ENCODE measurements around the gene YBX2.

YBX2 gene

DNA sequence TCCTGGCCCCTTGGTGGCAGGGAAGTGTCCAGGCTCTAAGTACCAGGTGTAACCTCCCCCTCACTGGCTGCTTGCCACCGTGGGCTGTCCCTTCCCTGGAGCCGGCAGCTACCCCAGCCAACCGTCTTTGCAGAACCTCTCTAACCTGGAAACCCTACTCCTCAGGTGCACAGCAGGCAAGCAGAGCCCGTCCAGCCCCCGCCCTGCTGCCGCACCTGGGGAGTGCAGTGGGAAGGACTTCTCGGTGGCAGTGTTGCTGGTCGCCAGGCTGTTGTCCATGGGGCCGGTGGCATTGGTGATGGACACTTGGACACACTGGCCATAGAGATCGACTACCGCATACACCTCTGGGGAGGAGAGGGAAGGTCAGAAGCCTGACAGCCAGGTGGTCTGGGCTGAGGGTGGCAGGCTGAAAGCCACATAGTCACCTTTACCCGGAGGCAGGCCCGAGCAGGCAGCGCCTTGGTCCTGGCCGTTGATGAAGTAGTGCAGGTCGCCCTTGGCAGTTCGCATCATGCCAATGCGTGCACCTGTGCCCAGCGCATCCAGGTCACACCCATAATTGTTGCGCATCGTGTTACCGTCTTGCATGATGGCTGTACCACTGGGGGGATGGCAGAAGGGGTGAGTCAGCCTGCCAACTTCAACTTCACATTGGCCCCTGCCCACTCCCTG, 28.2 kb upstream of the YBX2 start:
- no peak for DNase-seq (ENCODE audit: low spot score)

DNA sequence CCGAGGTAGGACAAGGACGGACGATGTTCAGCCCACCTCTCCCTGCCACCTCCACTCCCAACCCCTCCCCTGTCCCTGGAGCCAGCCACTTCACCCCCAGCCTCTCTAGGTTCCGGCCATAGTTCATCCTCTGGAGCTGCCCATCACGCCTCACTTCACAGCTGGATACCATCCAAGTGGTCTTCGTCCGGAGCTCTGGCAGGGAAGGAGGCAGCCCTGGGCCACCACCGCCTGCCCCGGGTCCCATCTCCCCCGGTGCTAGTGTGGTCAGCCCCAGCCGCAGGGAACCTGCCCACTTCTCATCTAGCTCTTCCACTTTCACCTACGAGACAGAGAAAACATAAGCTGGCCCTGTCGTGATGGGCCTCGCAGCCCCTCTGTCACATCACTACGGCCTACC, 27.0 kb upstream of the YBX2 start:
- DNase-seq (ENCODE audit: low spot score), result no peak

DNA sequence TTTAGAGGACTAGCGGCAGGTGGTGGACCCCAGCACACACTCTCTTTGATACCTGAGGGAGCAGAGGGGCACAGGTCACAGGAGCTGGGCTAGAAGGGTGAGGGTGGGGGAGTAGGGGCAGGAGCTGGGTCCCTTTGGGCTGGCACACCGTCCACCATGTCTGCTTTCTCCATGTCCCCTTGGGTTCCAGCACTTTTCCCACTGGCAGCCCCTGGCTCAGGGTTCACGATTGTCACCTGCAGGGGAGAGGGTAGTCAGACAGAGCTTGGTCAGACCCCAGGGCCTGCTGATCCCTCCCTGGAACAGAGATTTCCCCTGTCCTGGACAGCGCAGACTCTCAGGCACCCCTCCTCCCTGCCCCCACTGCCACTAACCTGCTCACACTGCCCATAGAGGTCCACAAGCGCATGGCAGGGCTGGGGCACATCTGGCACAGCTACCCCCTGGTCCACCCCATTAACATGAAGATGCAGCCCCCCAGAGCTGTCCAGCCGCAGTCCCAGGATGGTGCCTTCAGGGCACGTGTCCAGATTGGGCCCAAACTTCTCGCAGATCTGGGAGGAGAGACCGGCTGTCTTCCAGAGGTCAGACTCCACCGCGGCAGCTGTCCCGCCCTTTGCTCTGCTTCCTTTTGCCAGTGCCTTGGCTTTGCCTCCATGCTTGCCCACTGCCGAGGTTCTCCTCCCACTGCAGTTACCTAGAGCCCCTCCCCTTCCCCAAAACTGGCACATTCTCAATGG, 23.9 kb upstream of the YBX2 start:
- DNase-seq (ENCODE audit: low spot score), result no peak

DNA sequence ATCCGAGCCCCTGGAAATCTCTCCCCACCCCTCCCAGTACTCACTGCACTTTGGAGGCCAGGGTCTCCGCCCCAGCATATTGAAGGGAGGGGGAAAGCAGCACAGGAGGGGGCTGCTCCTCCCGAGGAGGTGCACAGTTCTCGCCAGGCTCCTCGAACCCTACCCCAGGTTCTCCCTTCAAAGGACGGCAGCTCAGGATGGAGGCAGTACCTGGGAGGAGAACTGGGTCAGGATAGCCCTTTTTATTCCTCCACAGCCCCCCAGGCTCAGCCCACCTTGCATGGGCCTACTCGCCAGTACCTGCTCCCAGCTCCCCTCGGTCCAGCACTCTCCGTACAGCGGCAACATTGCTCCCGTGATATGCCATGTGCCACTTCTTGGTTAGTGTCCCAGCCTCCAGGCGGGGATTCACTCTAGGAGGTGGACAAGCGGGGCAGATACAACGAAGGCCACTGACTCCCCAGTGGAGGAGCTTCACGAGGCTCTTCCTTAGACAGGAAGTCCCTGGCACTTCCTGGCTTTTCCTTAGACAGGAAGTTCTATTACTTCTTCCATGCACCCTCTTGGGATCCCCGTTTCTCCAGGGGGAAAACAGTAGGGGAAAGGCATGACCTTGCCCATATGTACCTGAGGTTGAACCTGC, 22.8 kb upstream of the YBX2 start:
- no peak for DNase-seq (ENCODE audit: low spot score)

- no peak for DNase-seq (ENCODE audit: low spot score)
Observed at GRCh38 chr17:7315570-7316235, 21.3 kb upstream of the YBX2 start.

GRCh38 chr17:7314719-7315569, 20.5 kb upstream of the YBX2 start, which contains the start of gene GPS2:
Gene GPS2 (minus strand): TSS chr17:7315360. CDS start chr17:7315052, 308 bp downstream.
- peak; percentile 92 for DNase-seq (ENCODE audit: low spot score)

DNA sequence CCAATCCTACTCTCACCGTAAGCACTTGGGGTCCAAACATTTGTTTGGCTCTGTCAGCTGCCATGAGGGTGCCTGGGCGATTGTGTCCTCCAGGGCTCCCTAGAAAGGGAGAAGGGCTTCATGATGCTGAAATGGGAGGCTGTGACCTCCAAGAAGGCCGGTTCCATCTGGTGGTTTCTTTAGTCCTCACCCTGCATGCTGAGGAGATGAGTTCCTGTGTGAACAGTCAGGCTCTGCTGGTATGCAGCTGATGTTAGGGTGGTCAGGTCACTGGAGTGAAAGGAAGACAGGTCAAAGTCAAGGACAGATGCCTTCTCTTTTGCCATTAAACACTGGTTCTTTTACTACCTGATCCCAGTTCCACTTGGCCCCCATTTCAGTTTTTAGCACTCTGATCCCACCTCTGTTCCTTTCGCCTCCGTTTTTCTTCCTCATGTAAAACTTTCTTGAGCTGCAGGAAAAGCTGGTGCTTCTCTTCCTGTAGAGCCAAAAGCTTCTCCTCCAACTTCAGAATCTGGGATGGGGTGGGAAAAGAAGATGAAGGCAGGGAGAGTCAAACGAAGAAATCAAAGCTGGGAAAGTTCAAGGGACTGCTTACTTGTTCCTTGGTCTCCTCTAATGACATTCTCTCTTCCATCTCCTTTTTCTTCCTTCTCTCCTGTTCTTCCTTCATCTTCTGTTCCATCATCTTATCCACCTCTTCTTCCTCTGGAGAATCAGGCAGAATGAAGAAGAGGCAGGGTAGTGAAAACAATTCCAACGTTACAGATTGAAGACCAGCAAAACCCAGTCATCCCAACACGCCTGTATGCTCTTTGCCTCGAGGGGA, 19.7 kb upstream of the YBX2 start:
- DNase-seq (ENCODE audit: low spot score), result no peak

- no peak for DNase-seq (ENCODE audit: low spot score)
Observed at GRCh38 chr17:7313088-7313889, 18.9 kb upstream of the YBX2 start.

DNA sequence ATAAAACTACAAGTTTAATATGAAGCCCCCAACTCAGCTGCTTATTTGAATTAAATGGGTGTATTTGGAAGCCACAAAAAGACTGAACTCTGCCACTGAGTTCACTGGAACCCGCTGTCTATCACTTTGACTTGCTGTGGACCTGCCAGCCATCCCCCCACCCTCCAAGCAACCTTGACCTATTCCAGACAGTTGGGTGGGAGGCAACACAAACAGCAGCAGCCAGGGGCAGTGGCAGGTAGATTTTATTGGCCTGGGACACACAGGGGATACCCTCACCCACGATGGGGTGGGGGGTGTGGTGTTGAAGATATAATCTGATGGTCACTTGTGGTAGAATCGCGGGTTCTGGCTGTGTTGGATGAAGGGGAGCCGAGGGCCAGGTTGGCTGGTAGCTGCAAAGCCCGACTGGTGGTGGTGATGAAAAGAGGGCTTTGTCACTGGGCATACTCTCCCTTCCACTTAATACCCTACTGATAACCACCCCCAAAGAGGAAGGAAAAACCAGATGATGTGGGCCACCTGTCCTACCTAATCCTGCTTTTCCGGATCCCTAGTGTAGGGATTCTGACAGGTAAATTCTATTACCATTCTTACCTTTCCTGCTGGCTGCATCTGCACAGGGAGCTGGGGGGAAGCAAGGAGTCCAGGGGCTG, 18.1 kb upstream of the YBX2 start:
- DNase-seq (ENCODE audit: low spot score), result no peak

GRCh38 chr17:7311110-7311705, 16.8 kb upstream of the YBX2 start:
- no peak for DNase-seq (ENCODE audit: low spot score)

GRCh38 chr17:7309628-7310027, 15.2 kb upstream of the YBX2 start:
- DNase-seq (ENCODE audit: low spot score), result no peak

GRCh38 chr17:7308625-7309433, 14.4 kb upstream of the YBX2 start:
- DNase-seq (ENCODE audit: low spot score), result peak; percentile 56

- peak; percentile 30 for DNase-seq (ENCODE audit: low spot score)
Observed at GRCh38 chr17:7307686-7308624, 13.5 kb upstream of the YBX2 start.

GRCh38 chr17:7306911-7307685, 12.7 kb upstream of the YBX2 start, which contains the start of gene EIF5A:
Gene EIF5A (plus strand): TSS chr17:7307628. CDS start chr17:7309636, 2,008 bp downstream.
- DNase-seq (ENCODE audit: low spot score), result peak; percentile 99

DNA sequence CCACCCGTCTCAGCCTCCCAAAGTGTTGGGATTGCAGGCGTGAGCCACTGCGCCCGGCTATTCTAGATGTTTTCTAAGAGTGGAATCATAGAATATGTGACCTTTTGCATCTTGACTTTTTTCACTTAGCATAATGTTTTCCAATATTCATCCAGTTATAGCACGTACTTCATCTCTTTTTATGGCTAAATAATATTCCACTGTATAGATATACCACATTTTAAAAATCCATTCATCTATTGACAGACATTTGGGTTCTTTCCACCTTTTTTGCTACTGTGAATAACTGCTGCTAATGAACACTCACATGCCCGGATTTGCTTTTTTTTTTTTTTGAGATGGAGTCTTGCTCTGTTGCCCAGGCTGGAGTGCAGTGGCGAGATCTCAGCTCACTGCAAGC, 9.7 kb upstream of the YBX2 start:
- no peak for DNase-seq (ENCODE audit: low spot score)

All from Ammon's horn (tissue), 1 donor.